Ramos (cell line): ENCODE data around the gene ACTA2.

ENCODE experiments used
- in situ Hi-C: fragments of 300-500 bp; cut with MboI; formaldehyde crosslinking; loops from one replicate; pipeline ENCODE4 v1.14.3; 2022; ENCODE audit warnings: low sequenced_read_pairs; ENCODE audit not compliant: unreplicated experiment

Gene ACTA2

DNA sequence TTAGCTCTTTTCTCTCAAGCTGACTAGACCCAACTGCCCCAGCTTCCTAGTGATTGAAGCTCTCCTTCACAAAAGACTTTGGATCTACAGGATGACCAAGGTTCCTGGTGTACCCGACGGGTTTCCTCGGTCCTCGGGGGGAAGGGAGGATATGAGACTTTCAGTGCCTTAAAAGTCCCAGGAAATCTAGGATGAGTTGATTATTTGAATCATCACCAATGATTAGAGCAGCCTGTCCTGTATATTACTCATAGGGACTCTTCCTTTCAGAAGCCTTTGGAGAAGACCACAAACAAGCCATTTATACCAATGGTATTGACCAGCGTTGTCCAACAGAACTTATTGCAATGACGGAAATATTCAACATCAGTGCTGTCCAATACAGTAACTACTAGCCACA, 6.1 kb upstream of the ACTA2 start:
- in situ Hi-C loops, result no loop called here

DNA sequence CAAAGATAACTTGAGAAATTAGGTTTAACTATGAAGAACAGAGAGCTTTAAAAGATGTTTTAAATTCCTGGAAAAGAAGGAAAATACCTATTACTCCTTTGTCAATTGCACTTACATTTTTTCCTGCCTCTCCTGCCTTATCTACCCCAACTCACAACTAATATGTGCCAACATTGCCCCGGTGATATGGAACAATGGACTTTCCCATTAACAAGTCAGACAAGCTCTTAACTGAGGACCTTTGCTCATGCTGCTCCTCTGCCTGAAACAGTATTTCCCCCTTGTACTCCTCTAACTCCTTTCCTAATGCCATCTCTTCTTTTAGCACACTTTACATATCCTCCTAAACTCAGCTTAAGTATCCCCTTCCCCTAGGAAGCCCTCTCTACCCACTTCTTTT, 4.8 kb upstream of the ACTA2 start:
- in situ Hi-C loops, result no loop called here

DNA sequence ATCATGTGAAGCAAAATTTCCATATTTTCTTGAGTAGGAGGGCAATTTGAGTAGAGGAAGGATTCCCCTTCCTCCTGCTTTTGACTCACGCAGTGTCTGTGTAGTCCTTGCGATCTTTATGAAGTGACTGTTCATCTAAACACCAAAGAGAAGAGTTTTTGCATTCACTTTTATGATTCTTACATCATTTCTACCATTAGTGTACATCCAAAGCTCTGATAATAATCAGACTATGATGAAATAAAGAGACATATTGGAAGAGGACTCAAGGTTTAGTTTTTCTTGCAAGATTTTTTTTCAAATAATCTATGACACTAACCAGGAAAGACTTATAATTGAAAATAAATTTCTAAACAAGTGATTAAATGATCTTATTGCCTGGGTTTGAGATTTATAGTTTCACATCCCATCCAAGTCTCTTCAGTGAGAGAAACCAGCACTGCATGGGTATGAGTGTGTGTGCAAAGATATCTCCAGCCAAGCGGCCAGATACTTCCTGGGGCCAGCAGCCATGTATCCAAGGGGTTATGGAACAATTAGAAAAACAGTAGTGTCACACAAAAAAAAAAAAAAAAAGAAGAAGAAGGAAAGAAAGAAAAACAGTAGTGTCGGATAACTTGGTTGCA, 2.0 kb upstream of the ACTA2 start:
- in situ Hi-C loops, result no loop called here

DNA sequence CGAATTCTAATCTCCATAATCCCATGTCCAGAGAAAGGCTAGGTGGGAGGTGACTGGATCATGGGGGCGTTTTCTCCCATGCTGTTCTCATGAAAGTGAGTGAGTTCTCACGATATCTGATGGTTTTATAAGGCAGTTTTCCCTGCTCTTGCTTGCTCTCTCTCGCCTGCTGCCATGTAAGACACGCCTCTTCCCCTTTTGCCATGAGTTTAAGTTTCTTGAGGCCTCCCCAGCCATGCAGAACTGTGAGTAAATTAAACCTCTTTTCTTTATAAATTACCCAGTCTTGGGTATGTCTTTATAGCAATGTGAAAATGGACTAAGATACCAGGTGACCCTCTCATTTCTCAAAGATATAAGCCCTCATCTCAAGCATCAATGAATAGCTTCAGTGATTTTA, 1.1 kb upstream of the ACTA2 start:
- in situ Hi-C loops, result no loop called here

DNA sequence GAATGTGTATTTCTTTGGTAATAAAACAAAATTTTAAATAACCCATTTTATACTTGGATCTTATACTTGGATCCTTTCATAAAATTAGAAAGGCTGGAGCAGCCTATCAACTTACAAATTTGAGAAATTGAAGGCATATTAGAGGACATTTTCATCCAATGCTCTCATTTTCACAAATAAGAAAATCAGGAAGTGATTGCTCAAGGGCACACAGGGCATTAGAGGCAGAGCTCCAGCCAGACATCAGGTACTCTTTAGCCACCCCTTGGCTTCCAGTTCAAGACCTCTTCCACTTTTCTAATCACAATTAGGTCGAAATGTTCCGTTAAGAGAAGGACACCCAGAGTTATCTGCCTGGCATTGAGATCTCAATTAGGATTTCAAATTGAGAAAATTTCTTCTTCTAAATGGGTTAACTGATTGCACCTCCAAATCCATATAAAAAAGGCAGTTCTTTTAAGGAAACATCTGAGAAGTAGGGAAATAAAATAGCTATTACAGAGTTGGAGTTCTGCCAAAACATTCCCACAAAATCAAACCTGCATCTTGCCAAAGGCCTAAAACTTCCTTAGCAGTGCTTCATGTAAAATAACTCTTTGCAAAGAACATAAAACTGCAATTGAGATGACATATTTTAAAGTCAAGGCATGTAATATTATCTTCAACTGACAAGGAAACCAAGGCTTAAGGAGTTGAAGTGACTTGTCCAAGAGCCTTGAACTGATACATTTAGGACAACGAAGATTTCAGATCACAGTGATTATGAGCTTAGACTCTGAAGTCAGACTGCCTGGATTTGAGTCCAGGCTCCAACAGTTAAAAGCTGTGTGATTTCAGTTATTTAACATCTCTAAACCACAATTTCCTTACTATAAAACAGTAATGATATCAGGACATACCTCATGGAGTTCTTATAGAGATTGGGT, 2.4 kb downstream of the ACTA2 start:
- in situ Hi-C loops, result no loop called here

DNA sequence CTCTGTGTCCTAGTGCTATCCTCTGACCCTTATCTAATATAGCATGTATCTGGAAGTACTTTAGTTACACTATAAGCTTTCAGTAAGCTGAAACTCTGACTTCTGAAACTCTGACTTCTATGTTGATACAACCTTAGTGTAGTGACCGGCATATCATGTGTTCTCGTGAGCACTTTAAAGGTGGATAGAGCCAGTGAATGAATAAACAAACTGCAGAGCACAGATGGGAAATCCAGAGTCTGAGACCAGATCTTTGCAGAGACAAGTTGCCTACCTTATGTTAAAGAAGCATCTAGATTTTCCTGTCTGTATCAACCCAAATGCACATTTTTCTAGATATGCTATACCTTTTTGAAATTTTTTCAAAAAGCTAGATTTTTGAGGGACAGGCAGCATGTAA, 3.5 kb downstream of the ACTA2 start:
- in situ Hi-C loops, result no loop called here

DNA sequence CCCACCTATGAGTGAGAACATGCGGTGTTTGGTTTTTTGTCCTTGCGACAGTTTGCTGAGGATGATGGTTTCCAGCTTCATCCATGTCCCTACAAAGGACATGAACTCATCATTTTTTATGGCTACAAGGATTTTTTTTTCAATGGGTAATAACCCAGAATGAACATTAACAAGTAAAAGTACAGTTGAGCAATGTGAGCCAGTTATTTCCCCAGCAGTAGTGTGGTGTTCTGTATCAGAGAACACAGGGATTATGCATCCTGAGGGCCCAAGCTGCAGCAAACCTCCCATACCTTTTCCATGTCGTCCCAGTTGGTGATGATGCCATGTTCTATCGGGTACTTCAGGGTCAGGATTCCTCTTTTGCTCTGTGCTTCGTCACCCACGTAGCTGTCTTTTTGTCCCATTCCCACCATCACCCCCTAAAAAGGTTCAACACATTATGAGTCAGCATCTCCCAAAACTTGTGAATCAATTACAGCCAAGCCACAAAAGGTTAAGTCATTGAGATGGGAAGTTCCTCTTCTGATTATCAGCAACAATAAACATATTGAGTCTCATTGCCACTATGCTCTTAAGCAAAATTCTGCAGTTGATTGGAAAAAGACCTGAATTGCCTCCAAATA, 5.5 kb downstream of the ACTA2 start:
- in situ Hi-C loops, result no loop called here

DNA sequence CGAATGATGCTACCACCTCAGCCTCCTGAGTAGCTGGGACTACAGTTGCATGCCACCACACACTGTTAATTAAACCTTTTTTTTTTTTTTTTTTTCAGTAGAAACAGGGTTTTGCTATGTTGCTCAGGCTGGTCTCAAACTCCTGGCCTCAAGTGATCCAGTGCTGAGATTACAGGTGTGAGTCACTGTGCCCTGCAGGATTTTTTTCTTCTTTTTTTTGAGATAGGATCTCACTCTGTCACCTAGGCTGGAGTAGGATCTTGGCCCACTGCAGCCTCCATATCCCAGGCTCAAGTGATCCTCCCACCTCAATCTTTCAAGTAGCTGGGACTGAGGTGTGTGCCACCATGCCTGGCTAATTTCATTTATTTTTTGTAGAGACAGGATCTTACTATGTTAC, 6.4 kb downstream of the ACTA2 start:
- in situ Hi-C loops, result no loop called here

DNA sequence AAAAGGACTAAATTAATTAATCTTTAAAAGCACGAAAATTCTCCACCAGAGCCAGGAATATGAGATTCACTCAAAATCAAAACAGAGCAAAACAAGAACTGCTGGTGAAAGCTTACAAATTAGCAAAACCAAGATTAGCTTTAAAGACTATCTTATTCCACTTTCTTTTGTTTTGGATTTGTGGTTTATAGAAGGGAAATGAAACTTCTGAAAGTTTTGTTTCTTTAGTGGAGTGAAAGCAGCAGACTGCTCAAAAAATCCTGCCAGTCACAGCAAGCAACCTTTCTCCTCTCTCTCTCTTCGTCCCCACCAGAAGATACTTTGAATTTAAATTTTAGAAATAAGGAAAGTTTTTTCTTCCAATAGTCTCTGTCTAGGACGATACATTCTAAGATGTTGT, 7.8 kb downstream of the ACTA2 start:
- in situ Hi-C loops, result no loop called here

DNA sequence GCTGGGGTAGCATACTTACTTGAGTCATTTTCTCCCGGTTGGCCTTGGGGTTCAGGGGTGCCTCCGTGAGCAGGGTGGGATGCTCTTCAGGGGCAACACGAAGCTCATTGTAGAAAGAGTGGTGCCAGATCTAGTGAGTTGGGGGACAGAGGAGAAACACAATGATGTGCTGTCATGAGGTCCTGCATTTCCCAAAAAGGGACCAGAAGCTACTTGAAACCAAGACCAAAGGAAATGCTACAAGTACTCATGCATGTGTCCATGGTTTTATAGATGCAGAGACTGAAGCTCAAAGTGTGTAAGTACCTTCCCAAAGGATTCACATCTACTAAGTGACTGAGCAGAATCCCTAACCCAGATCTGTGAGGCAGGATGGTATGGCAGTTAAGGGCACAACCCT, 8.8 kb downstream of the ACTA2 start:
- in situ Hi-C loops, result no loop called here

DNA sequence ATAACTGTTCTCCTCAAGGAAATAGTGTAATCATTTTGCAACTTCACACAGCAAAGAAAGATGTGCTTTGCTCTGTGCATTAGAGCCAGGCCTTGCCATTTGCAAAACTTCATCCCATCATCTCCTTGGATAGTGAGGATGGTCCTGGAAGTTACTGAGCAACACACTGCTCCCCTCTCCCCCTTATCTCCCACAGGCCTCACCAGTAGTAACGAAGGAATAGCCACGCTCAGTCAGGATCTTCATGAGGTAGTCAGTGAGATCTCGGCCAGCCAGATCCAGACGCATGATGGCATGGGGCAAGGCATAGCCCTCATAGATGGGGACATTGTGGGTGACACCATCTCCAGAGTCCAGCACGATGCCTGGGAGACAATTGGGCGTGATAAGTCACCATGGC, 11.5 kb downstream of the ACTA2 start:
- in situ Hi-C loops, result no loop called here

DNA sequence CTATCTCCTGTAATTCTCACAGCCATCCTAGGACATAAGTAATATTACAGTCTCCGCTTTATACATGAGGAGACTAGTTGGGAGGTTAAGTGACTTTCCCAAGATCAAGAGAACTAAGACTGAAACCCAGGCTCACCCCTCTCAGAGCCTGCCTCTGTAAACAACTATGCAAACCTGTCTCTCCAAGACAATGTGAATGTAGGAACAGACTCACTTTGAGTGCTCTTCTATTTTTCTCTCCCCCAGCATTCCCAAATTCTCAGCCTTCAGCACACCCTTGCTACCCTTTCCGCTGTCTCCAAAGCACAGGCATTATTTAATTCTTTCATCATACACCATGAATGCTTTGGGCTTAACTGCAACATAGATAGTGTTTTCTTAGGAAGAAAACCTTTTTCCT, 13.6 kb downstream of the ACTA2 start:
- in situ Hi-C loops, result loop anchor here (5.0 to 10.0 kb wide), 2 partner anchors 102 to 276 kb away; no protein-coding TSS in a partner anchor

DNA sequence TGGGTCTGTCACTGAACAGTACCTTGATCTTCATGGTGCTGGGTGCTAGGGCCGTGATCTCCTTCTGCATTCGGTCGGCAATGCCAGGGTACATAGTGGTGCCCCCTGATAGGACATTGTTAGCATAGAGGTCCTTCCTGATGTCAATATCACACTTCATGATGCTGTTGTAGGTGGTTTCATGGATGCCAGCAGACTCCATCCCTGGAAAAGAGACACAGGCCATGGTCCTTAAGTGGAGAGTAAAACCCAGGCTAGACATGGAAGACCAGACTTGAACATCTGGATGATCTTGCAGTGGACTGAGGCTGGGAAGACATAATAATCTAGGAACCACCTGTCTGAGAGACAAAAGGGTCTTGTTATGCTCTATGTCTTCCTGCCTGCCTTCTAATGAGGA, 14.5 kb downstream of the ACTA2 start:
- in situ Hi-C loops, result loop anchor here (5.0 to 10.0 kb wide), 2 partner anchors 101 to 277 kb away; no protein-coding TSS in a partner anchor

DNA sequence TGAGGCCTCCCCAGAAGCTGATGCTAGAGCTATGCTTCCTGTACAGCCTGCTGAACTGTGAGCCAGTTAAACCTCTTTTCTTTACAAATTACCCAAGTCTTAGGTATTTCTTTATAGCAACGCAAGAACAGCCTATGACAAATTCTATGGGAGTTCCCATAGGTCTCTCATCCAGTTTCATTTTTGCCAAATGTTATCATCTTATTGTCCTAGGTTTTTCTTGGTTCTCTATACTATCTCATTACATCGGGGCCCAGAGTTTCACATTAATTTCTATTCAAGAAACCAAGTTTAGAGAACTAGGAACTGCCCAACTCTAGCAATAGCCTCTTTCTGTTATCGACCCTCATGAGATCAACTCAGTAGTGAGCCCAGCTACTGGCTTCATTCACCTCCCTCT, 15.9 kb downstream of the ACTA2 start:
- in situ Hi-C loops, result loop anchor here (5.0 to 10.0 kb wide), 2 partner anchors 99 to 278 kb away; no protein-coding TSS in a partner anchor

DNA sequence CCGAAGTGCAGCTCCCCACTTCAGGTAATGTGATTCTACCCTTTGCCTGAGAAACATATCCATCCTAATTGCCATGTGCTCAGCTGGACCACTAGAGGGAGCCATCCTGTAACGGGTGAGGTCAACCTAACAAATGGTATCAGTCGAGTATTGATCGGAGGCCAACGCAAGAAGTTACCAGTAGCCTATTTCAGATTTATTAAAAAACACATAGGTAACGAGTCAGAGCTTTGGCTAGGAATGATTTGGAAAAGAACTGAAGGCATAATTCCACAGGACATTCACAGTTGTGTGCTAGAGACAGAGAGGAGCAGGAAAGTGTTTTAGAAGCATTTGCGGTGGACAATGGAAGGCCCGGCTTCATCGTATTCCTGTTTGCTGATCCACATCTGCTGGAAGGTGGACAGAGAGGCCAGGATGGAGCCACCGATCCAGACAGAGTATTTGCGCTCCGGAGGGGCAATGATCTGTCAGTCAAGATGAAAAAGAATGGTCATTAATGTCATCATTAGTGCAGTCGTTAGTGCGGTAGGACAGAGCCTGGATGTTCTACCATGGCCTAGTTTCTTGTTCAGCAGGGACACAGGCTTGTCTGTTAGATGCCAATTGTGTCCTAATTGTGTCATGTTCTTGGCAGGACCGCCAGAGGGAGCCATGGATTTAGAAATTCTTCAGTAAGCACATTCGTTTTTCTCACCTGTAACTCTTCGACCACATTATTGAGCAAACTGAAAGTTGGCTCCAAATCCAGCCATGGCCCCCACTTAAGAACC, 17.5 kb downstream of the ACTA2 start:
- in situ Hi-C loops, result loop anchor here (5.0 to 10.0 kb wide), 2 partner anchors 98 to 280 kb away; no protein-coding TSS in a partner anchor

DNA sequence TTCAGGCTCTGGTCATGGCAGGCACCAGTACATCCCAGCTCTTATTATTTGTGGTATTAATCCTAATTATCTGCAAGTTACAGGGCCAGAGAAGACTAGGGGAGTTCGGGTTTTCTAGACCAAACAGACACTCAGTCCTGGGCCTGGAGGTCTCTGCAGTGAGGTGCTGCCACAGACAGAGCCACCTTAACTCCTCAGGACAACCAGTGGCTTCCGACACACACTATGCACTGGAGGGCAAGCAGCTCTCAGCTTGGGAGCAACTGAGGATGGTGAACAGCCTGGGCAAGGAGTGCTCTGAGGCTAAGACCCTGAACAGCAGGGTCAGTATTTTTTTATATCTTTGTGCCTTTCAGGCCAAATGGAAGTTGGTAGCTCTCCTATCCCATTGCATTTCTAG, 19.0 kb downstream of the ACTA2 start:
- in situ Hi-C loops, result loop anchor here (10.0 kb wide), 1 partner anchor 281 kb away; no protein-coding TSS in a partner anchor

DNA sequence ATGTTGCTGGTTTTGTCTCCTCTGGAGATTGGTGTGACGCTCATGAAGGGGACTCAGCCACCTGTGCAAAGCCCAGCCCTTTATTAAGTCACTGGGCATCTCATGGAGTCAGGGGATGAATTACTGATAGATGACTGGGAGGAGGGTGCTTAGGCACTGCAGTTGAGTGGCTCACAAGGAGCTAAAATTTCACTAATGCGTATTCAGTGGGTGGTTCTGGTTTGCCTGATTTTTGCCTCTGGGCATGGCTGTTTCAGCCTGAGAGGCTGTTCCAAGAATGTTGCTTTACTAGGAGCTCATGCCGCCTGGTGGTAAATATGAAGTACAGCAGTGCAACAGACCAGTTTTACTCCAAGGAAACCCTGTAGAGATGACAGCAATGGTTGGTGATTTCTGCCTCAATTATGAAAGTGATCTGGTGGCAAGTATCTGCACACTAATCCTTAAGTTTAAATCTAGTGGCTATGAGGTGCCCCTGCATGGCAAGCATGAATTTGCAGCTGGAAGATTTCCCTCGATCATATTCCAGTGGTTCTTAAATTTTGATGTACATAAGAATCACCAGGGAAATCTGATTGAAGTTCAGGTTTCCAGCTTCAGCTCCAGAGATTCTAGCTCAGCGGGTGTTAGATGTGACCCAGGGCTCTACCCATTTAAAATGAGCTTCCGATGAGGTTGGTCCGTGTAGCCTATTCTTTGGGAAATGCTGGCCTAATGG, 19.9 kb downstream of the ACTA2 start:
- in situ Hi-C loops, result loop anchor here (10.0 kb wide), 1 partner anchor 282 kb away; no protein-coding TSS in a partner anchor

DNA sequence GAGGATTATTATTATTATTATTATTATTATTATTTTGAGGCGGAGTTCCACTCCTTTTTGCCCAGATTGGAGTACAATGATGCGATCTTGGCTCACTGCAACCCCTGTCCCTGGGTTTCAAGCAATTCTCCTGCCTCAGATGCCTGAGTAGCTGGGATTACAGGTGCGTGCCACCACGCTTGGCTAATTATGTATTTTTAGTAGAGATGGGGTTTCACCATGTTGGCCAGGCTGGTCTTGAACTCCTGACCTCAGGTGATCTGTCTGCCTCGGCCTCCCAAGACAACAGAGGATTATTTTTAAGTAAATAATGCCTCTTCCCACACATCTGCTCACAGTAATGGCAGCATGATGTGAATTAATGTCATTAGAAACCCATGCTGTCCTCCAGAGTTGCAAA, 20.5 kb downstream of the ACTA2 start:
- in situ Hi-C loops, result loop anchor here (10.0 kb wide), 1 partner anchor 283 kb away; no protein-coding TSS in a partner anchor

DNA sequence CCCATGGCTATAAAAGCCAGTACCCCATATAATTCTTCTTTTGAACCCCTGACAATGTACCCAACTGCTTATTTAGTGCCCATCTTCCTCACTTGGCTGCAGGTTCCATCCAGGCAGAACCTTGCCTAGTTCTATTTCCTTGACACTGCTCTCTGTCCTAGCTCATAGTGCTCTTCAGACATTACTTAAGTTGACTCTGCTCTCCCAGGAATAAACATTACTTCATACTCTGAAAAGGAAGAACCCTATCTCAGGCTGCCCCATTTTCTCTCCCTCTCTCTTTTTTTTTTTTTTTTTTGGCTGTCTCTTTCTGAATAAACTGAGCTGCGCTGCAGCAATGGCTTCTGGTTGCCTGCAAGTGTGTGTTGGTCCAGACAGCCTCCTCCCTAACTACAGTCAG, 21.0 kb downstream of the ACTA2 start:
- in situ Hi-C loops, result loop anchor here (10.0 kb wide), 1 partner anchor 283 kb away; no protein-coding TSS in a partner anchor
